ENCODE data around the gene FNTB. TPM values are rescaled to one million over a fixed set of nuclear protein-coding genes. Genes with fewer than 3 reads are reported as not detected.

Gene FNTB
- total RNA-seq, 1 experiment from 2014 or later, result 27.4 TPM

DNA sequence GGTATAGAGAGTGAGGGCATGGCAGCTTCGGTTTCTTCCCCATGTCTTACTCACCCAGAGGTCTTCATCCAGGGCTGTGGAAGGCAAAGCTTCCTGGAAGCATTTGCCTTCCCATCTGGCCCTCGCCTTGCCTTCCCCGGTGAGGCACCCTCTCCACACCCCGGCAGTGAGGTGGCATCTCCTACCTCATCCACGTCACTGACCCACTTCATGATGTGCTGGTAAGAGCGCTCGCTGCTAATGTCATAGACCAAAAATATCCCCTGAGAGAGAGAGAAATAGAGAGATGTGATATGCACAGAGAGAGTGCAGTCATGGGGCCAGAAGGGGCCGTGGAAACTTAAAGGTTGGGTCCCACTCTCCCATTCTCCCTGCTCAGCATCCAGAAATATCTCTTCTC, 35.8 kb upstream of the FNTB start:
- DNase-seq (ENCODE audit: low read depth, low spot score), result no peak
- in situ Hi-C loops (cut with HindIII; ENCODE audit: low pct_unique_long_range_greater_than_20kb, low sequenced_read_pairs), result no loop called here

DNA sequence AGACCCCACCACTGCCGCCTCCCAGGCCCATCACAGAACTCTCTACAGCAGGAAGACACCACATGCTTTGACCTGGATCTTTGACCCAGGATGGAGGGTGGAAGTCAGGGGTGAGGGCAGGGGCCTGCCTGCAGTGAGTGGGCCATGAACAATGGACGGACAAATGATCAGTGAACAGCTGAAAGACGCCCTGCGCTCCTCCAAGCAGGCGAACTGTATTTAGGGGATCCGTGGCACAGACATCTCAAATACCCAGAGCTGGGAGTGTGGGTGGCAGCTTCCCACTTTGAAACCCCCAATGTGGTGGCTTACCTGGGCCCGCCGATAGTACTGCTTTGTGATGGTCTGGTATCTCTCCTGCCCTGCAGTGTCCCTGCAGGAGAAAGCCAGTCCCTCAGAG, 35.4 kb upstream of the FNTB start:
- no peak for DNase-seq (ENCODE audit: low read depth, low spot score)
- in situ Hi-C loops (cut with HindIII; ENCODE audit: low pct_unique_long_range_greater_than_20kb, low sequenced_read_pairs), result no loop called here

- in situ Hi-C loops (cut with HindIII; ENCODE audit: low pct_unique_long_range_greater_than_20kb, low sequenced_read_pairs), result no loop called here
- DNase-seq (ENCODE audit: low read depth, low spot score), result no peak
Measured at GRCh38 chr14:64951724-64952123, 35.0 kb upstream of the FNTB start.

DNA sequence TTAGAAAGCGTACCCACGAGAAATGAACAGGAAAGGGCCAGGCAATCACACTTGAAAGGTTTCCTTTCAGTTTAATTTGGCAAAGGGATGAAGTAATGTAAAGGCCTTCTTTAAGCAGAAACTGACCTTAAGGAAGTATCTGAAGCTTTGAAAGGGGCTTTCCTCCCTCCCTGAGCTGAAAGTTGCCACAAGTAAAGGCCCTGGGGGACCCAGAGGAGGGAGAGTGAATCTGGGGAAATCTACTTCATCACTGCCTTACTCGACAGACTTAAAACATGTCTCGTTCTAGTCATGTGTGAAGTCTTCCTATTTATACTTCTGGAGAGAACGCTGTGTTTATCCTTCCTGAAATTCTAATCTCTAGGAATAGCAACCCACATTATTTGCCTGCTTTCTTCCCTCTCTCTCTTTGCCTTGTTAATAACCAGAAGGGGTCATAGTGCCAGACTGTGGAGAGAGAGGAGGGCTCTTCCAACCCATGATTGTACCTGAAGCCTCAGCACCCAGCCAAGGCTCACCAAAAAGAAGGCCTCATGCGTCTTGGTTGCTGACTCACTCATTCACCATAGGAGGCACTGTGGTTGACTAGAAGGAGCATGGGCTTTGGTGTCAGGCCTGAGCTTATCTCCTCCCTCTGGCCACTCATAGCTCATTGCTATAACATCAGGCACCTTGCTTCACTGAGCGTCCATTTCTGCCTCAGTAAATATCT, 33.9 kb upstream of the FNTB start:
- DNase-seq (ENCODE audit: low read depth, low spot score), result peak; percentile 53
- in situ Hi-C loops (cut with HindIII; ENCODE audit: low pct_unique_long_range_greater_than_20kb, low sequenced_read_pairs), result no loop called here

- DNase-seq (ENCODE audit: low read depth, low spot score), result no peak
- in situ Hi-C loops (cut with HindIII; ENCODE audit: low pct_unique_long_range_greater_than_20kb, low sequenced_read_pairs), result no loop called here
Measured at GRCh38 chr14:64953310-64953654, 33.4 kb upstream of the FNTB start.

DNA sequence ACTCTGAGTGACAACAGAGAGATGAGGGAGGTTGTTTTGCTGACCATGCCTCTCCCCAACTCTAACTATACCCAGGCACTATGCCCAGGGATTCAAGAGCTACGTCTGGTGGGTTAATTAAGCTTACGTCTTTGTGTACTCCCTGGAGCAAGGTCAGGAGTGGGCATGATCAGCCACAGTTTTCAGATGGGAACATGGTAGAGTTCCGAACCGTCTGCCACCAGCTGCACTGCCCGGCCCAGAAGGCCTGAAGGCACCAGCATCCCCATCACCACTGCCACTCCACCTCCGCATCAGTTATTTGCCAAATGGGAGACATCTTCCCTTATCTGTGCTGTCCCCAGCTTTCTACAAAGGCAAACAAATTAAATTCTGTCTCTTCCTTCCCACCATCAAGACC, 33.0 kb upstream of the FNTB start:
- in situ Hi-C loops (cut with HindIII; ENCODE audit: low pct_unique_long_range_greater_than_20kb, low sequenced_read_pairs), result no loop called here
- DNase-seq (ENCODE audit: low read depth, low spot score), result no peak

DNA sequence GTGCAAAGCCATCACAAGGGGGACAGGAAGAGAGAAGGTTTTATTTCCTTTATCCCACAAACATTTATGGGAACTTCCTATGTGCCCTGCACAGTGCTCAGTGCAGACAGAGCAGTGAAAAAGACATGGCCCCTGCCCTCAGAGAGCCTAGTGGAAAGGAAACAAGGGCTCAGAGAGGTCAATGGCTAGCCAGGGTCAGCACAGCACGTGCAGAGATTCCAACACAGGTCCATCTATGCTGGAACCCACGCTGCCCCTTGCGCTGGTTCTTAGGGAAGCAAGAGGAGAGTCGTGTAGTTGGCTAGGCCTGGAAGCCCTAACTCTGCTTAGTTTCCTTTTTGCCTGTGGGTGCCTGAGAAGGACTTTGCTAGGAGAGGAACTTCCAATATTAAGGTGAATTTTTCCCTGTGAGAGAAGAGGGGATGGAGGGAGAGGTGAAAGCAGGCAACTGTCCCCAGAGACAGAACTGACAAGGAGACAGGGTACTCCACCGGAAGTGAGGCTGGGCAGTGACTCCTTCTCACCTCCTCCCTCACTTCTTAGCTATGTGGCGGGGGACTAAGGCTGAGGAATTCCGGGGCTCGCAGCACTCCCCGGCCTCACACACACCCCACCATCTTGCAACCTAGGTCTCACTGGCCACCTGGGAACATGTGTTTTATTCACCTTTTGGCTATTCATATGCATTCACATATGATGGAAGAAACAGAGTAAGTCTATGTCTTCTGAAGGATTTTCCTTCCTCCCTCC, 32.0 kb upstream of the FNTB start:
- in situ Hi-C loops (cut with HindIII; ENCODE audit: low pct_unique_long_range_greater_than_20kb, low sequenced_read_pairs), result no loop called here
- DNase-seq (ENCODE audit: low read depth, low spot score), result no peak

DNA sequence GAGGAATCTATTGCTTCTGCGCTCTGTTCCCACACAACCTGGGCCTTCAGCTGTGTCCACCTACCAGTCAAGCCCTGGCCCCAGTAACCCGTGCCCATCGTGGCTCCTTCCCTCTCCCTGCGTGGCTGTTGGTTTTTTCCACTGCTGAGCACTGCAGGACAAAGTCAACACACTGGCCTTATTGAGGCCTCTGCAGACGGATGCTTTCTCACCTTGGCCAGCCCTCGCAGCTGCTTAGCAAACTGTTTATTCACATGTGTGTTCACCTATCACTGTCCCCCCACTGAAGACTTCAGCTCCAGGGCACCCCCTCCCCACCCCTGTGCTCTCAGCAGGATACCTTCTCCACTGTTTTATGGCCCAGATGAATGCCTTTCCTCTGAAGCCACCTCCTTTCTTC, 31.4 kb upstream of the FNTB start:
- in situ Hi-C loops (cut with HindIII; ENCODE audit: low pct_unique_long_range_greater_than_20kb, low sequenced_read_pairs), result no loop called here
- no peak for DNase-seq (ENCODE audit: low read depth, low spot score)

DNA sequence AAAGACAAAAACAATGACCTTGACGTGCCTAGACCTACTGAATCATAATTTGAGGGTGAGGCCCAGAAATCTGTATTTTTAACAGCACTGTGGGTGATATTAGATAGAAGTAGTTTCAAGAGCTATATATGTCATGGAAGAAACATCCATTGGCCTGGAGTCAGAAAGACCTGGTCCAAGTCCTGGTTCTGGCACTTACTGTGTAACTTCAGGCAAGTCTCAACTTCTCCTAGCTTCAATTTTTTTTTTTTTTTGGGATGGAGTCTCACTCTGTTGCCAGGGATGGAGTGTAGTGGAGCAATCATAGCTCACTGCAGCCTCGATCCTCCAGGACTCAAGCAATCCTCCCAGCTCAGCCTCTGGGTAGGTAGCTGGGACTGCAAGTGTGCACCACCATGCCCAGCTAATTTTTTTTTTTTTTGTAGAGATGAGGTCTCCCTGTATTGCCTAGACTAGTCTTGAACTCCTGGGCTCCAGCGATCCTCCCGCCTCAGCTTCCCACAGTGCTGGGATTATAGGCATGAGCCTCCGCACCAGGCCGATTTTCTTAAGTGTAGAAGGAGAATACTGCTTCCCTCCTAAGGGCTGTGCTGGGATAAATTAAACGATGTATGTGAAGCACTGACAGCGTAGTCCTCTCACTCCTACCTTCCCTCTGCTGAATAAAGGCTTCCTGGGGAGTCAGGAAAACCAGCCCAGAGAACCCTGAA, 29.8 kb upstream of the FNTB start:
- in situ Hi-C loops (cut with HindIII; ENCODE audit: low pct_unique_long_range_greater_than_20kb, low sequenced_read_pairs), result no loop called here
- no peak for DNase-seq (ENCODE audit: low read depth, low spot score)

GRCh38 chr14:64958201-64958600, 28.5 kb upstream of the FNTB start:
- in situ Hi-C loops (cut with HindIII; ENCODE audit: low pct_unique_long_range_greater_than_20kb, low sequenced_read_pairs), result no loop called here
- DNase-seq (ENCODE audit: low read depth, low spot score), result no peak

DNA sequence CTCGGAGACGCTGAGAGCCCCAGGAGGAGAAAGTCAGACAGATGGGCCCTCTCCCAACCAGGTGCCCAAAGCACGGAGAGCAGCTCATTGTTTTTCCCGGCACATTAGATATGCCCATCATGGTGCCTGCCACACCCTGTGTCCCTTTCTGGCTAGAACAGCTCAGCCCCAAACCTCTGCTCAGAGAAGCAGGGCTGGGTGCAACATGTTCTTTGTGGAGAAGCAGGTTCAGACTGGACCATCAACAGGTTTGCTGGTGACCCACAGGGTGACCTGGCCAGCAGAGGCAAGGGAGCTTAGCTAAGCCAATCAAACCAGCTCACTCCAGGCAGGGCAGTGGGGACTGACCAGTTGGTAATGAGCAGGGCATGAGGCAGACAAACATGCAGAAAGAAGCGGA, 28.0 kb upstream of the FNTB start:
- in situ Hi-C loops (cut with HindIII; ENCODE audit: low pct_unique_long_range_greater_than_20kb, low sequenced_read_pairs), result no loop called here
- DNase-seq (ENCODE audit: low read depth, low spot score), result no peak

GRCh38 chr14:64960762-64961276, 25.9 kb upstream of the FNTB start:
- in situ Hi-C loops (cut with HindIII; ENCODE audit: low pct_unique_long_range_greater_than_20kb, low sequenced_read_pairs), result no loop called here
- no peak for DNase-seq (ENCODE audit: low read depth, low spot score)

- in situ Hi-C loops (cut with HindIII; ENCODE audit: low pct_unique_long_range_greater_than_20kb, low sequenced_read_pairs), result no loop called here
- peak; percentile 50 for DNase-seq (ENCODE audit: low read depth, low spot score)
Measured at GRCh38 chr14:64963611-64964010, 23.1 kb upstream of the FNTB start.

- in situ Hi-C loops (cut with HindIII; ENCODE audit: low pct_unique_long_range_greater_than_20kb, low sequenced_read_pairs), result no loop called here
- no peak for DNase-seq (ENCODE audit: low read depth, low spot score)
Measured at GRCh38 chr14:64965356-64966000, 21.2 kb upstream of the FNTB start.

- no peak for DNase-seq (ENCODE audit: low read depth, low spot score)
- in situ Hi-C loops (cut with HindIII; ENCODE audit: low pct_unique_long_range_greater_than_20kb, low sequenced_read_pairs), result no loop called here
Measured at GRCh38 chr14:64966976-64967375, 19.7 kb upstream of the FNTB start.

DNA sequence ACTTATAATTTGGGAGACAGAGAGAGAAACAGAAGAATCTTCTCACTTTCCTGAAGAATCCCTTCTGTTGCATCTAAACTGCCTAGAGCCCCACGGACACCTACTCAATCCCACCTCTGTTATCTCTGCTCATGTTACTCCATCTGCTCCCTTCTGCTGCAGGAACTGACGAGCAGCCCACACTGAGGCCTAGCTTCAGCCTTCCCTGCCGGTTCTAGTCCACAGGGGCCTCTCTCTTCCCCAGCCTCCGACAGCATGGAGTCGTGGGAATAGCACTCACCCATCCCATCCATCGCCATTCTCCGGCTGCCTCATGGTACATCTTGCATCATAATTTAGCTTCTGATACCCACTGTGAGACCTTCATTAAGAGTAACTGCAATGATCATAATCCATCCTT, 18.5 kb upstream of the FNTB start:
- in situ Hi-C loops (cut with HindIII; ENCODE audit: low pct_unique_long_range_greater_than_20kb, low sequenced_read_pairs), result no loop called here
- DNase-seq (ENCODE audit: low read depth, low spot score), result no peak

- no peak for DNase-seq (ENCODE audit: low read depth, low spot score)
- in situ Hi-C loops (cut with HindIII; ENCODE audit: low pct_unique_long_range_greater_than_20kb, low sequenced_read_pairs), result no loop called here
Measured at GRCh38 chr14:64968651-64969050, 18.0 kb upstream of the FNTB start.

DNA sequence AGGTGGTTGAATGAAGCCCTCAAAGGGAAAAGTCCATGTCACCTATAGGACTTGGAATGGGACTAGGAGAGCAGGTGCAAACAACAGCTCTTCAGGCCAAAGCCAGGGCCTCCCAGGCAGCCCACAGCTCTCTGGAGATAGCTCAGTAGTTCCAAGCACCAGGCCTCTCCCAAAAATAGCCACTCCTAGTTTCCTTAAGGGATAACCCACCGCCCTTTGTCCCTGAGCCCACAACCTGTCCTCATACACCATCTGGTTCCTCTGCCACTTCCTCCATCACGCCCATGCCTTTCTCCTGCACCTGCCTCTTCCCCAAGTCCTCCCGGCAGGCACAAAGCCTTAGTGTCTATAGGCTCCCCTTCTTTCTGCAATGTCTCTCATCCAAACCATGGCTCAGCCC, 16.7 kb upstream of the FNTB start:
- no peak for DNase-seq (ENCODE audit: low read depth, low spot score)
- in situ Hi-C loops (cut with HindIII; ENCODE audit: low pct_unique_long_range_greater_than_20kb, low sequenced_read_pairs), result no loop called here
